H1 (cell line): ENCODE measurements around the gene YPEL2. TPM values are rescaled to one million over a fixed set of nuclear protein-coding genes. Genes with fewer than 3 reads are reported as not detected.

Experiments used
- CBX8 ChIP-seq: fragments of 300-800, 300-1000 bp; sonication (generic); IDR thresholded peaks from 2 replicates; pipeline ENCODE4 v1.7.1; 2016; ENCODE audit warnings: low read depth, low read length, borderline replicate concordance
- CHD7 ChIP-seq: fragments of 300-600 bp; sonication (generic); IDR thresholded peaks from 2 replicates; pipeline ENCODE4 v1.7.1; 2012; ENCODE audit warnings: low read length, moderate library complexity, mild to moderate bottlenecking, inconsistent platforms; ENCODE audit not compliant: insufficient replicate concordance
- CTBP2 ChIP-seq: IDR thresholded peaks from 2 replicates; pipeline ENCODE4 v1.7.0; 2011; ENCODE audit warnings: borderline replicate concordance, mild to moderate bottlenecking, moderate library complexity, mixed read lengths, low read length; ENCODE audit not compliant: insufficient read depth, insufficient read length
- EP300 ChIP-seq, 2 experiments: IDR thresholded peaks; 1 replicate in 1 of 2; 2 replicates in 1 of 2; pipeline ENCODE4 v1.6.1; 2011 to 2012; ENCODE audit warnings: low read depth in 2 of 2, low read length in 2 of 2, mild to moderate bottlenecking in 2 of 2, borderline replicate concordance in 1 of 2, inconsistent platforms in 1 of 2, moderate library complexity in 1 of 2
- EZH2 ChIP-seq: fragments of 200-600 bp; sonication (generic); IDR thresholded peaks from 2 replicates; pipeline ENCODE4 v1.7.1; 2012; ENCODE audit warnings: low read depth, mild to moderate bottlenecking, moderate library complexity, low read length, inconsistent platforms; ENCODE audit not compliant: severe bottlenecking
- HDAC2 ChIP-seq, 2 experiments: fragments of 300-600 bp in 1 of 2; sonication (generic) in 1 of 2; IDR thresholded peaks; 2 replicates each; pipeline ENCODE4 v1.6.1; 2011 to 2012; ENCODE audit warnings: low read depth in 2 of 2, low read length in 2 of 2, mild to moderate bottlenecking in 2 of 2, moderate library complexity in 2 of 2, borderline replicate concordance in 1 of 2, inconsistent platforms in 1 of 2
- NRF1 ChIP-seq: IDR thresholded peaks from 2 replicates; pipeline ENCODE4 v1.6.1; 2011; ENCODE audit warnings: mild to moderate bottlenecking, low read depth, low read length, improper control_type of control experiment
- POLR2A ChIP-seq, 2 experiments: IDR thresholded peaks; 1 replicate in 1 of 2; 2 replicates in 1 of 2; pipeline ENCODE4 v1.6.1; 2011; ENCODE audit warnings: low read depth in 2 of 2, low read length in 2 of 2, mild to moderate bottlenecking in 2 of 2; ENCODE audit errors: control extremely low read depth in 1 of 2
- SP1 ChIP-seq: IDR thresholded peaks from 2 replicates; pipeline ENCODE4 v1.6.1; 2011; ENCODE audit warnings: low read depth, low read length
- SP2 ChIP-seq: IDR thresholded peaks from 2 replicates; pipeline ENCODE4 v1.6.1; 2012; ENCODE audit warnings: mild to moderate bottlenecking, low read length, inconsistent platforms
- SUZ12 ChIP-seq: fragments of 200-600 bp; sonication (generic); IDR thresholded peaks from 2 replicates; pipeline ENCODE4 v1.6.1; 2012; ENCODE audit warnings: mild to moderate bottlenecking, inconsistent platforms, low read length, moderate library complexity, mixed read lengths
- TEAD4 ChIP-seq: IDR thresholded peaks from 2 replicates; pipeline ENCODE4 v1.6.1; 2012; ENCODE audit warnings: low read depth, low read length, inconsistent platforms, mixed read lengths
- polyA plus RNA-seq, 7 experiments: library from polyadenylated mRNA; depleted of rRNA in 3 of 7; stranded (reverse) in 5 of 7; unstranded in 2 of 7; fragments of >200 nt in 5 of 7; fragments of 200-250 nt in 2 of 7; gene quantifications; 1 replicate in 5 of 7; 2 replicates in 1 of 7; 4 replicates in 1 of 7; pipeline versions ENCODE4 v1.2.1 to v1.2.3, GENCODE V29; 2011 to 2013; ENCODE audit warnings: missing spikeins in 2 of 7, mixed read lengths in 2 of 7
- total RNA-seq: library from RNA; stranded (reverse); fragmentation: NEBNext Ultra II Directional; extraction: Animal tissue kit (Norgen Biotek cat#: 25700); gene quantifications from 2 replicates; pipeline ENCODE4 v1.2.1, GENCODE V29; 2021

The YPEL2 gene
- total and polyA plus RNA-seq, 2 of the 8 experiments (the other 6 are each of a cell fraction or from before 2014, with no cell fraction given), result 1.6 to 3.5 TPM

DNA sequence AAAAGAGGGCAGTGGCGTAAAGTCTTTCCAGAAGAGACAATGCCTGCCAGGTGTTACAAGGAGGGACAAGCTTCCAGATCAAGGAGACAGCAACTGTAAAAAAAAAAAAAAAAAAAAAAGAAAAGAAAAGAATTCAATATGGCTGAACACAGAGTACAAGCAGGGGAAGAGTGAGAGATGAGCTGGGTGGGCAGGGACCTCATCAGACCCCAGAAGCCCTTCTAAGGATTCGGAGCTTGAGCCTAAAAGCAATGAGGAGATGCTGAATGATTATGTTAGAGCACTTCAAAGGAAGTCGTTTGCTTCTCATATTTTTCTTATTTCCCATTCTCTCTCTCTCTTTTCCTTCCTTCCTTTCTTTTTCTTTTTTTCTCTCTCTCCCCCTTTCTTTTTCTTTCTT, 103.0 kb downstream of the YPEL2 start (continued):
- TF ChIP-seq CHD7 (no peak), SP1 (no peak), EZH2 (no peak), SUZ12 (no peak), CTBP2 (no peak), CBX8 (no peak), SP2 (no peak), TEAD4 (no peak), HDAC2 (IDR thresholded peaks at IDR 0.05; ENCODE audit: borderline replicate concordance in 1 of 2, low read depth in 2 of 2, low read length in 2 of 2) (no peak), EP300 (IDR thresholded peaks at IDR 0.05; ENCODE audit: borderline replicate concordance in 1 of 2, low read depth in 2 of 2, low read length in 2 of 2) (no peak), NRF1 (no peak), POLR2A (IDR thresholded peaks at IDR 0.05; ENCODE audit: control extremely low read depth in 1 of 2, low read depth in 2 of 2, low read length in 2 of 2) (no peak)
